IMR-90 (cell line): ENCODE results near the gene KCNE5. TPM values are rescaled to one million over a fixed set of nuclear protein-coding genes. Genes with fewer than 3 reads are reported as not detected.
"Not testable (repeated sequence)": the region's sequence is repeated elsewhere in the genome, so short reads cannot be mapped to it uniquely, and the experiment has no call there.

Source experiments
- ATAC-seq: fragments of 200-7000 bp; cut with Tn5 transposase; 2 replicates; pipeline ENCODE4 v1.9.1; 2020; ENCODE audit warnings: low read depth, mild to moderate bottlenecking, moderate library complexity
- BruUV-seq: library from RNA; stranded (reverse); fragments of 400-500 nt; replicated peaks from 2 replicates; lab custom pipeline; 2021; lab: Mats Ljungman, UMichigan
- CTCF ChIA-PET: fragments of 300-600 bp; formaldehyde crosslinking; extraction: SDS; loops from one replicate; lab custom pipeline; 2021; ENCODE audit warnings: antibody characterized with exemption; lab: Yijun Ruan, JAX
- POLR2A ChIA-PET: fragments of 300-600 bp; sonication (Branson Sonifier 250); formaldehyde crosslinking; loops from one replicate; lab custom pipeline; 2022; ENCODE audit warnings: antibody characterized with exemption; ENCODE audit not compliant: unreplicated experiment; lab: Charles Lee
- DNase-seq: peaks from one replicate; pipeline ENCODE4 v3.0.0; 2013
- H2AFZ ChIP-seq: replicated peaks from 2 replicates; pipeline ENCODE3; 2013; ENCODE audit warnings: low read length, mild to moderate bottlenecking; ENCODE audit not compliant: poor library complexity
- H2AK5ac ChIP-seq: 2 replicates; pipeline ENCODE4 v1.6.1; 2013; ENCODE audit warnings: low read depth, low read length, inconsistent platforms
- H2AK9ac ChIP-seq: replicated peaks from 2 replicates; pipeline ENCODE3; 2013; ENCODE audit warnings: mild to moderate bottlenecking, low read depth, low read length, moderate library complexity; ENCODE audit not compliant: poor library complexity
- H2BK120ac ChIP-seq: 2 replicates; pipeline ENCODE4 v1.6.1; 2013; ENCODE audit warnings: low read depth, low read length, inconsistent platforms
- H2BK15ac ChIP-seq: 3 replicates; pipeline ENCODE4 v1.6.1; 2013; ENCODE audit warnings: low read depth, low read length, inconsistent platforms
- H2BK20ac ChIP-seq: 2 replicates; pipeline ENCODE4 v1.6.1; 2013; ENCODE audit warnings: low read depth, mild to moderate bottlenecking, inconsistent platforms, low read length, moderate library complexity
- H2BK5ac ChIP-seq: 2 replicates; pipeline ENCODE4 v1.6.1; 2013; ENCODE audit warnings: mild to moderate bottlenecking, low read depth, low read length, inconsistent platforms; ENCODE audit not compliant: poor library complexity, severe bottlenecking
- H3K14ac ChIP-seq: replicated peaks from 2 replicates; pipeline ENCODE4 v1.6.1; 2013; ENCODE audit warnings: low read depth, low read length, inconsistent platforms
- H3K18ac ChIP-seq: 2 replicates; pipeline ENCODE4 v1.6.1; 2013; ENCODE audit warnings: low read depth, low read length, control low read depth
- H3K23ac ChIP-seq: 2 replicates; pipeline ENCODE4 v1.6.1; 2013; ENCODE audit warnings: low read depth, low read length, inconsistent platforms
- H3K27ac ChIP-seq: 2 replicates; pipeline ENCODE4 v1.5.1; 2013; ENCODE audit warnings: mild to moderate bottlenecking, control low read depth, low read length; ENCODE audit not compliant: insufficient read depth
- H3K27me3 ChIP-seq: 2 replicates; pipeline ENCODE4 v1.6.1; 2013; ENCODE audit warnings: low read length; ENCODE audit not compliant: control insufficient read depth, insufficient read depth
- H3K36me3 ChIP-seq: 2 replicates; pipeline ENCODE4 v1.6.1; 2013; ENCODE audit warnings: low read length, mixed read lengths; ENCODE audit not compliant: control insufficient read depth, insufficient read depth
- H3K4ac ChIP-seq: 2 replicates; pipeline ENCODE4 v1.6.1; 2013; ENCODE audit warnings: low read depth, low read length, inconsistent platforms
- H3K4me1 ChIP-seq: 2 replicates; pipeline ENCODE4 v1.6.1; 2013; ENCODE audit warnings: low read length, mixed read lengths; ENCODE audit not compliant: control insufficient read depth, insufficient read depth
- H3K4me2 ChIP-seq: 2 replicates; pipeline ENCODE4 v1.6.1; 2013; ENCODE audit warnings: low read depth, mild to moderate bottlenecking, control low read depth, low read length, moderate library complexity
- H3K4me3 ChIP-seq: 2 replicates; pipeline ENCODE4 v1.5.1; 2013; ENCODE audit warnings: low read depth, mild to moderate bottlenecking, control low read depth, low read length, moderate library complexity; ENCODE audit not compliant: insufficient read depth
- H3K56ac ChIP-seq: 2 replicates; pipeline ENCODE4 v1.6.1; 2013; ENCODE audit warnings: low read length, inconsistent platforms; ENCODE audit not compliant: insufficient read depth; ENCODE audit errors: extremely low read depth
- H3K79me1 ChIP-seq, 2 experiments: 2 replicates each; pipeline ENCODE4 v1.6.1; 2013; ENCODE audit warnings: low read length in 2 of 2, inconsistent platforms in 1 of 2, low read depth in 1 of 2
- H3K9ac ChIP-seq: 2 replicates; pipeline ENCODE4 v1.6.1; 2013; ENCODE audit warnings: low read depth, low read length, control low read depth
- H3K9me1 ChIP-seq: 2 replicates; pipeline ENCODE4 v1.6.1; 2013; ENCODE audit warnings: low read length, inconsistent platforms; ENCODE audit not compliant: insufficient read depth
- H3K9me3 ChIP-seq: 2 replicates; pipeline ENCODE4 v1.6.1; 2013; ENCODE audit warnings: low read length; ENCODE audit not compliant: control insufficient read depth, insufficient read depth
- H4K20me1 ChIP-seq: 2 replicates; pipeline ENCODE4 v1.6.1; 2013; ENCODE audit warnings: low read length, inconsistent platforms; ENCODE audit not compliant: insufficient read depth
- H4K5ac ChIP-seq: 2 replicates; pipeline ENCODE4 v1.6.1; 2013; ENCODE audit warnings: mild to moderate bottlenecking, low read depth, low read length, control low read depth
- H4K8ac ChIP-seq, 2 experiments: 2 replicates each; pipeline ENCODE4 v1.6.1; 2013; ENCODE audit warnings: low read depth in 2 of 2, low read length in 2 of 2, control low read depth in 1 of 2, inconsistent platforms in 1 of 2
- H4K91ac ChIP-seq: 2 replicates; pipeline ENCODE4 v1.6.1; 2013; ENCODE audit warnings: low read depth, low read length, inconsistent platforms; ENCODE audit not compliant: insufficient read depth
- WGBS, 2 experiments: methylation state at CpG; one replicate each; pipeline versions ENCODE4 v1.1.5 to v1.1.7; 2013; ENCODE audit warnings: missing lambda C conversion rate in 2 of 2; ENCODE audit not compliant: insufficient read length in 1 of 2; ENCODE audit errors: extremely low coverage in 2 of 2; 5-methylcytosine and 5-hydroxymethylcytosine counted together
- dilution Hi-C: fragments of 300-500 bp; cut with HindIII; formaldehyde crosslinking; loops from one replicate; pipeline ENCODE4 v1.14.3; 2018; ENCODE audit warnings: low sequenced_read_pairs; ENCODE audit not compliant: unreplicated experiment
- in situ Hi-C: fragments of 300-500 bp; cut with MboI; formaldehyde crosslinking; loops from 3 replicates; pipeline ENCODE4 v1.14.3; 2019; ENCODE audit warnings: low sequenced_read_pairs, inconsistent platforms, mixed read lengths
- intact Hi-C: fragments of 100-400 bp; cut with micrococcal nuclease; formaldehyde crosslinking; loops from 2 replicates; pipeline ENCODE4 v1.10.0; 2022
- polyA plus RNA-seq, 3 experiments: library from polyadenylated mRNA; depleted of rRNA; stranded (reverse); fragments of >200 nt; gene quantifications; 2 replicates each; pipeline ENCODE4 v1.2.3, GENCODE V29; 2012; ENCODE audit warnings: low replicate concordance in 1 of 3
- total RNA-seq: library from RNA; depleted of rRNA; stranded (reverse); fragments of >200 nt; gene quantifications from 2 replicates; pipeline ENCODE4 v1.2.3, GENCODE V29; 2012

Gene KCNE5
- total and polyA plus RNA-seq, 2 of the 4 experiments (the other 2 are of a cell fraction), result 0.15 to 0.18 TPM

DNA sequence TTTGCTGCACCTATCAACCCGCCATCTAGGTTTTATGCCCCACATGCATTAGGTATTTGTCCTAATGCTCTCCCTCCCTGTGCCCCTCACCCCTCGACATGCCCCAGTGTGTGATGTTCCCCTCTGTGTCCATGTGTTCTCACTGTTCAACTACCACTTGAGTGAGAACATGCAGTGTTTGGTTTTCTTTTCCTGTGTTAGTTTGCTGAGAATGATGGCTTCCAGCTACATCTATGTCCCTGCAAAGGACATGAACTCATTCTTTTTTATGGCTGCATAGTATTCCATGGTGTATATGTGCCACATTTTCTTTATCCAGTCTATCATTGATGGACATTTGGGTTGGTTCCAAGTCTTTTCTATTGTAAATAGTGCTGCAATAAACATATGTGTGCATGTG lies 12.5 kb upstream of the KCNE5 start:
- H3K9me1 ChIP-seq, H3K79me1 ChIP-seq, H3K4me1 ChIP-seq, H3K4me2 ChIP-seq, dilution Hi-C loops, ATAC-seq, BruUV-seq, H2AK9ac ChIP-seq, H4K8ac ChIP-seq, H3K27me3 ChIP-seq, H3K9ac ChIP-seq, H2BK5ac ChIP-seq, H3K18ac ChIP-seq, H3K36me3 ChIP-seq, H3K9me3 ChIP-seq, H4K5ac ChIP-seq, in situ Hi-C loops, H3K4me3 ChIP-seq, H3K4ac ChIP-seq, H2BK120ac ChIP-seq, H2AK5ac ChIP-seq, H3K56ac ChIP-seq, H3K27ac ChIP-seq, H3K23ac ChIP-seq, H3K14ac ChIP-seq, POLR2A ChIA-PET, H2AFZ ChIP-seq, DNase-seq, CTCF ChIA-PET, intact Hi-C loops, H2BK20ac ChIP-seq, H4K20me1 ChIP-seq, H2BK15ac ChIP-seq, H4K91ac ChIP-seq: not testable (repeated sequence)
- whole genome bisulfite sequencing, 2 experiments, result no CpG with 5 or more reads among the region's 2 CpGs
